ENCODE results near the gene SH3RF1. TPM values are rescaled to one million over a fixed set of nuclear protein-coding genes. Genes with fewer than 3 reads are reported as not detected.

The SH3RF1 gene
- total and polyA plus RNA-seq, 2 of the 8 experiments (the other 6 are each of a cell fraction or from before 2014, with no cell fraction given), result 6.9 to 15.1 TPM

- Histone ChIP-seq H2BK15ac (ENCODE audit: low read length) (no peak overlapping the region), H3K9ac (replicated peaks in 1 of 4; ENCODE audit: extremely low read depth in 1 of 4, low read depth in 3 of 4, low read length in 3 of 4) (no peak overlapping the region), H3K27ac (ENCODE audit: low read depth, low read length) (no peak overlapping the region), H3K4me3 (ENCODE audit: extremely low read depth in 1 of 4, insufficient read depth in 2 of 4, low read depth in 3 of 4, low read length in 4 of 4) (no peak overlapping the region), H2BK20ac (ENCODE audit: low read length) (no peak overlapping the region), H3K18ac (ENCODE audit: extremely low read depth, low read length) (no peak overlapping the region), H3K23ac (ENCODE audit: insufficient read length) (no peak overlapping the region), H4K91ac (replicated peaks; ENCODE audit: insufficient read length, low read length) (no peak overlapping the region), H3K4me2 (ENCODE audit: insufficient read depth in 1 of 2, low read depth in 2 of 2, low read length in 2 of 2) (no peak overlapping the region), H3K56ac (replicated peaks; ENCODE audit: insufficient read length, low read depth, low read length) (no peak overlapping the region), H3K79me2 (ENCODE audit: control insufficient read depth in 1 of 2, insufficient read depth in 2 of 2, low read length in 2 of 2) (peaks cover 3 to 46% of the 10 kb centered on the region in 2 experiments; a peak in 3 of 4 replicates), H2BK12ac (ENCODE audit: low read depth, low read length) (no peak overlapping the region), H3K79me1 (ENCODE audit: low read depth, low read length) (peaks cover 3% of the 10 kb centered on the region), H2BK5ac (ENCODE audit: low read depth, low read length) (no peak overlapping the region), H3K9me3 (ENCODE audit: insufficient read depth in 2 of 2, low read depth in 1 of 2, low read length in 1 of 2) (no peaks in the 10 kb centered on the region), H3K36me3 (ENCODE audit: control insufficient read depth in 2 of 4, insufficient read depth in 4 of 4, low read length in 3 of 4) (no peaks in the 10 kb centered on the region), H4K8ac (ENCODE audit: extremely low read depth, insufficient read depth, low read length) (no peak overlapping the region), H4K20me1 (replicated peaks in 1 of 2; ENCODE audit: control insufficient read depth in 1 of 2, insufficient read depth in 2 of 2, low read length in 2 of 2) (peaks cover 0 to 3% of the 10 kb centered on the region in 2 experiments), H2AK5ac (ENCODE audit: low read depth, low read length) (no peak overlapping the region), H3K23me2 (ENCODE audit: low read depth, low read length) (no peaks in the 10 kb centered on the region), H3K4me1 (replicated peaks in 1 of 4; ENCODE audit: control insufficient read depth in 3 of 4, insufficient read depth in 4 of 4, low read length in 3 of 4) (peaks cover 2 to 6% (median 5%) of the 10 kb centered on the region in 4 experiments; a peak in 5 of 7 replicates), H3K4ac (replicated peaks; ENCODE audit: insufficient read length, low read depth, low read length) (no peak overlapping the region), H3K14ac (ENCODE audit: insufficient read length) (no peak overlapping the region), H4K5ac (ENCODE audit: insufficient read length, low read depth, low read length) (no peak overlapping the region), H3K27me3 (replicated peaks in 1 of 4; ENCODE audit: control insufficient read depth in 3 of 4, extremely low read depth in 1 of 4, insufficient read depth in 3 of 4, low read length in 3 of 4) (no peaks in the 10 kb centered on the region), H2AFZ (ENCODE audit: low read length) (no peak overlapping the region), H2BK120ac (replicated peaks; ENCODE audit: low read depth, low read length) (no peak overlapping the region)
- CTCF ChIA-PET (ENCODE audit: partially characterized antibody), result interaction anchor here (0.9 kb wide), 1 partner anchor 48 kb away, joined by 3 read pairs; no protein-coding TSS in a partner anchor
- TF ChIP-seq GTF2F1 (IDR thresholded peaks at IDR 0.05; ENCODE audit: borderline replicate concordance, low read depth, low read length), result no peak
- TF ChIP-seq NANOG (IDR thresholded peaks at IDR 0.05; ENCODE audit: insufficient read depth, low read depth, low read length, poor library complexity, severe bottlenecking), result no peak
- TF ChIP-seq HDAC6 (IDR thresholded peaks at IDR 0.05; ENCODE audit: low read depth, low read length), result no peak
- TF ChIP-seq BCL11A (IDR thresholded peaks at IDR 0.05; ENCODE audit: low read depth in 2 of 2, low read length in 2 of 2), result no peak
- no peak for TF ChIP-seq CHD2 (IDR thresholded peaks at IDR 0.05; ENCODE audit: low read length)
- no peak for TF ChIP-seq POLR2A (IDR thresholded peaks at IDR 0.05; ENCODE audit: control extremely low read depth in 1 of 2, low read depth in 2 of 2, low read length in 2 of 2)
- no peak for TF ChIP-seq BACH1 (IDR thresholded peaks at IDR 0.05; ENCODE audit: low read length)
- TF ChIP-seq SP2 (IDR thresholded peaks at IDR 0.05; ENCODE audit: low read length), result no peak
- TF ChIP-seq KDM4A (IDR thresholded peaks at IDR 0.05; ENCODE audit: low read depth, low read length, severe bottlenecking), result no peak
- DNase-seq (ENCODE audit: low read depth in 1 of 2, low spot score in 2 of 2) (no peak), FAIRE-seq (no peak)
- 82% methylated on average over 7 of the region's 7 CpGs; no CpG with 5 or more reads in 1 of the 2 experiments for WGBS, 2 experiments (ENCODE audit: extremely low coverage in 1 of 2, insufficient coverage in 1 of 2, insufficient read length in 1 of 2, insufficient replicate concordance in 2 of 2, low coverage in 1 of 2, low lambda C conversion rate in 2 of 2, missing lambda C conversion rate in 1 of 2)
- POLR2A ChIA-PET (ENCODE audit: partially characterized antibody), result interaction anchor here (1.0 kb wide), 2 partner anchors 20 to 31 kb away, joined by 3 read pairs; no protein-coding TSS in a partner anchor
Observed at GRCh38 chr4:169239221-169239905, 31.4 kb downstream of the SH3RF1 start.
